GM18868 (cell line): Measurements from ENCODE around the gene FITM1.

Experiments used
- ATAC-seq: cut with Tn5 transposase; IDR thresholded peaks from one replicate; pipeline ENCODE4 v1.9.1; 2021; ENCODE audit warnings: mild to moderate bottlenecking, moderate library complexity; ENCODE audit not compliant: unreplicated experiment

FITM1 gene

DNA sequence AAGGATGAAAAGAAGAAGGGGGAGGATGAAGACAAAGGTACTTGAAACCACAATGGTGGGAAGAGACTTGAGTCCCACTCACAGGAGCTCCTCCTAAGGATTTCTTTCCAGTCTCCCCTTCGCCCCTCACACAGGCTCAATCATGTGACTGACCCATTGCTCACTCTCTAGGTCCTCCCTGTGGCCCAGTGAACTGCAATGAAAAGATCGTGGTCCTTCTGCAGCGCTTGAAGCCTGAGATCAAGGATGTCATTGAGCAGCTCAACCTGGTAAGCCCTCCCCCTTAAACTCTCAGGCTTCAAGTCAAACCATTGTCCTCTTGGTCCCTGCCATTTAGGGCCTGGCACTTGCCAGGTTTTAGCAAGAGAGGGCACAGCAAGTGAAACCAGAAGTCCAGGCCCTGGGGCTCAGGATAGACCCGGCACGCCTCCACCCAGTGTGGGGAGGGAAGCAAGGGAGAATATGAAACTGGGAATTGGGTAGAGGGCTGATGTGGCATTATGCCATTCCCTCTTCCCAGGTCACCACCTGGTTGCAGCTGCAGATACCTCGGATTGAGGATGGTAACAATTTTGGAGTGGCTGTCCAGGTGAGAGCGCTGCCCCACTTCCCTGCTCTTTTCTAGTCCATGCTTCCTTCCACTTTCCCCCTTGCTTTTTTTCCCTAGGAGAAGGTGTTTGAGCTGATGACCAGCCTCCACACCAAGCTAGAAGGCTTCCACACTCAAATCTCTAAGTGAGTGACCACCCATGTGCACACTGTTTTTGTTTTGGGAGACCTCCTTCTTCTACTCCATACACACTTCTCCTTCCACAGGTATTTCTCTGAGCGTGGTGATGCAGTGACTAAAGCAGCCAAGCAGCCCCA lies 7.3 kb downstream of the FITM1 start:
- no peak for ATAC-seq

DNA sequence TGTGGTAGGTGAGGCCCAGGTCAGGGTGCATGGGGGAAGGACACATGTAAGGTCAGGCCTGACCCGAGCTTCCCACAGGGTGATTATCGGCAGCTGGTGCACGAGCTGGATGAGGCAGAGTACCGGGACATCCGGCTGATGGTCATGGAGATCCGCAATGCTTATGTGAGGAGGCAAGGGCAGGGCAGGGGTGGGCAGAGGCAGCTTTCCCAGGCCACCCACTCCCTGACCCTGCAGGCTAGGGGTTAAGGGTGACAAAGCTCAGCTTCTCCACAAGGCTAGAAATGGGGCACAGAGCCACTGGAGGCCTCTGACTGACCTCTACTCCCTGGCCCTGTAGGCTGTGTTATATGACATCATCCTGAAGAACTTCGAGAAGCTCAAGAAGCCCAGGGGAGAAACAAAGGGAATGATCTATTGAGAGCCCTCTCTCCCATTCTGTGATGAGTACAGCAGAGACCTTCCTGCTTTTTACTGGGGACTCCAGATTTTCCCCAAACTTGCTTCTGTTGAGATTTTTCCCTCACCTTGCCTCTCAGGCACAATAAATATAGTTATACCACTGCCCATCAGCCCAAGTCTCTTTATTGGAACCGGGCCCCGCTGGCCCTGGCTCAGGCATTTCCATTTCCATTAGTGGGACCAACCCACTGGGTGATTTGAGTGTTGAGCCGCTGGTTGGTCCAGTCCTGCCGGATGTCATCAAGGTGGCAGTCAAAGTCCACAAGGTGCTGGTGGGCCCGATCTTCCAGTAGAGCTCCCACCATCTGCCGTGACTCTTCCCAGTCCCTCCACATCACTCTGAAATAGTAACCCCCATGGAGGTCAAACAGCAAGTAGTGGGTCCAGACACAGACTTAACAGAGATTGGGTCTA lies 8.2 kb downstream of the FITM1 start:
- no peak for ATAC-seq

DNA sequence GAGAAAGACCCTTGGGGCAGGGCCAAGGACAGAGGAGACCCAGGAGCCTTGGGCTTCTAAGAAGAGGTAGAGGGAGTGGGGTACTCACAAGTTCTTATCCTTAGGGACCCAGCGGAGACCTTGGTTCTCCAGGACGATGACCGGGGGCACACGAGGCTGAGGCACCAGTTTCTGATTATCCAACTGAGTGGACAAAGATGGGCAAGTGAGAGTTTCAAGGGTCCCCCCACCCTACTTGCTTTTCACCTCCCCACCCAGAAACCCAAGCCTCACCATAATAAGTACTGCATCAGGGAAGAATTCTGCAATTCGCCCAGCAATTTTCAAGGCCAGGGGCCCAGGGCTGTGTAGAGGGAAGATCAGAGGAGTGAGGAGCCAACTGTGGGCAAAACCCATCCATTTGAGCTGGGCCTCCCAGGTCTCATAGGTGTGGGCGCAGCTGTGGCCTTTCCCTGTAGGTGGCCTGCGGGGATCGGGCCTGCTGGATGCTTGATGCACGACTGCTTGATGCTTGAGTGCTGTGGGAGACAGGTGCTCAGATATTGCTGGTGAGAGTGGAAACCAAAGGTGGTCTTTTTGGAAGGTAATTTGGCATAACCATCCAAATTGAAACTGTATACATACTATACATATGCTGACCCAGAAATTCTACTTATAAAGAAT lies 8.9 kb downstream of the FITM1 start:
- ATAC-seq, result no peak

DNA sequence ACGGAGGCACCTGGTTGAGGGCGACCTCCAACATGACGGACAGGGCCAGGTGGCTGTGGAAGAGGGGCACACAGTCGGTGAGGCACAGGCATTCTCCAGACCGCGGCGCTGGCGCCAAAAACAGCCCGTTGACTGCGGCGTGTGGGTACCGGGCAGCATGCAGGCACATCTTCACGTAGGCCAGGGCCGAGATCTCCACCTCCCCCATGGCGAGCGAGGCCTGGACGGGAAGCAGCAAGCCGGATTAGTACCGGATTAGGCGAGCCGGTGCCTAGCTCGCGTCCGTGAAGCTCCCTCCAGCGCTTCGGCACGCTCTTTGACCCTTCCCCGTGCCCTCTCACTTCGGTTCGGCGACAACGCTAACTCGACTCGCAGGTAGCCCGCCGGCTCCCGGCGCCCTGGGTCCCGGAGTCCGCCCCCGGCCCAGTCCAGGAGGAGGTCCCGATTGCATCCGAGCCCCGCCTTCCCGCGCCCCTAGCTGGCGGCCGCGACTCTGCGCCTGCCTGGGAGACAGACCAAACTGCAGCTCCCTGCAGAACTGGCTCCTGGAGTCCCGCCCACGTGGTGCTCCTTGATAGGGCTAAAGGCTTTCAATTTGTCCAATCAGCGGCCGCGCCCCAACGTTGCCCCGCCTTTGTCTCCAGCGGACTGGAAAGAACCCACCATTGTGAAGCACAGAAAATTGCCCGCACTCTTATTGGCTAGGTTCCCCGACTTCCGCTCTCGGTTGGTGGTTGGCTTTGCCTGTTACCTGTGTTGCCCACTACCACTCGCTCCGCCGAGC lies 10.8 kb downstream of the FITM1 start, which contains the start of gene EMC9:
EMC9 (minus strand) TSS at position 495 of the 784 bp plus-strand sequence; CDS start at position 208, 287 bp downstream.
- peak; percentile 88 for ATAC-seq

- no peak for ATAC-seq
These were observed 13.1 kb downstream of the FITM1 start for GRCh38 chr14:24143511-24143910.

- ATAC-seq, result no peak
These were observed 14.0 kb downstream of the FITM1 start for GRCh38 chr14:24144451-24144850.

DNA sequence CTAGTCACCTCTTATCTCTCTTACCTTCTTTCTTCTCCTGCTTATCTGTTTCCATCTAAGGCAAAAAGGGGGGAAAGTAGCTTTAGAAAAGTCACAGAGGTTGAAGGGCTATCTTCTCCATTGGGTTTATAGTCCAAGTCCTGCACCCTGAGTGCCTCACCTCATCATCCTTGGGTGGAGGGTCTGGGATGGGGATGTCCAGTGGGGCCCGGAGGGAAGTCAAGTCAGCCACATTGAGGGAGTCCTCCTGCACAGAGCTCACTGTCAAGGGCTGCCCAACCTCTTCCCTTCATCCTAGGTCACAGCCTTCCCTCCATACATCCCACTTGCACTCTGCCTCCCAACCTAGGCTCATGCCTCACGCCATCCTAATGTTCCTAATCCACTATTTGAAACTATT lies 14.8 kb downstream of the FITM1 start:
- no peak for ATAC-seq

- no peak for ATAC-seq
These were observed 15.4 kb downstream of the FITM1 start for GRCh38 chr14:24145690-24146452.

DNA sequence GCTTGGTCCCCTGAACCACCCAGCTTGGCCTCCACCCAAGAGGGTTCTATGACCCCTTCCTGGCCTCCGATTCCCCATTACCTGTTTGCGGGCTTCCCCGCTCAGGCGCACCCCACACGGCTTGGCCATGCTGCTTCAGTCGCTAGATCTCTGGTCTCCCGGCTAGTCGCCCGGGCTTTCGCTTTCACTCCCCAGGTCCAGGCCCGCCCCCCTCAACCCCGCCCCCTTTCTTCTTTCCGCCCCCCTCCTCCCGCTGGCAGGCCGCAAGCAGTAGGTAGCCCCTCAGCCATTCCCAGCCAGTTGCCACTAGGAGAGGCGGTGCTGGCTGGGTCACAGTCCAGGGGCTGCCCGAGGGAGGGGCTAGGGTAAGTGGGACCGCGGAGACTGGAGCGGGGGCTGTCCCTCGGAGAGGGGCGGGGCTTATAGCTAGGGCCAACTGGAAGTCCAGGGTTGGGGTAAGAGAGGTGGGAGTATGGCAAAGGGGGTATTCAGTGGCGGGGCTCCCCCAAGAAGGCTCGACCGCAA lies 16.1 kb downstream of the FITM1 start, which contains the start of gene PSME2:
PSME2 (minus strand) TSS at position 158 of the 525 bp plus-strand sequence; CDS start at position 129, 29 bp downstream.
- ATAC-seq, result peak; percentile 63

DNA sequence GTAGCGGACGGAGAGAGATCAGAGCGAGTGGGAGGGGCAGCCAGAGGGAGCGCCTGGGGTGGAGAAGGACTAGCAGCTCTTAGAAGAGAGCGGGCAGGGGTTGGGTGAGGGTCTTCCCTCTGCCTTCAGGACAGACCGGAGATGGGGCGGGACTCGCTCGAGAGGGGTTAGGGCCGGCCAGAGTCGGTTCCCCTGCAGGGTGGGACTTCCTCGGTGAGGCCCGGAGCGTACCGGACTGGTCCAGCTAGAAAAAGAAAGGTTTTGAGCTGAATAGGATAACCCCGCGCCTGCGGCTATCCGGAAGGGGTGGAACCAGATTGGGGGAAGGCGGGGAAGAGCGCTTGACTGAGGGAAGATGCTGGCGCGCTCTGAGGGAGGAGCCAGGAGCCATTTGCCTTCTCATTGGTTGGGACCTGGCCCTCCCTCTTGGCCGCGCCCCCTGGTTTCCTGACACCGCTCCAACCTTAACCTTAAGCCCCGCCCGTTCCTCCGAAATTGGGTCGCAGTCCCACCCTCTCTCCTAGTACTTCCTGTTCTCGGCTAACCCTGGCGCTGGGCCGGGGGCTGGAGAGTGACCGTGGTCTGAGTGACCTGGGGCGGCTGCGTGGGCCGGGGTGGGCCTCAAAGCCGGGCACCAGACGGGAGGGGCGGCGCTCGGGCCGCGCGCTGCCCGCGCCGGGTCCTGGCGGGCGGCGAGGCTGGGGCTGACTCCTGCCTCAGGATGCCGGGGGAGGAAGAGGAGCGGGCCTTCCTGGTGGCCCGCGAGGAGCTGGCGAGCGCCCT lies 16.7 kb downstream of the FITM1 start, which contains the start of gene RNF31:
RNF31 (plus strand) TSS at position 521 of the 783 bp plus-strand sequence; CDS start at position 722, 201 bp downstream.
- ATAC-seq, result peak; percentile 83

- ATAC-seq, result no peak
These were observed 17.4 kb downstream of the FITM1 start for GRCh38 chr14:24147761-24148428.

- no peak for ATAC-seq
These were observed 19.0 kb downstream of the FITM1 start for GRCh38 chr14:24149302-24149969.

- ATAC-seq, result no peak
These were observed 19.6 kb downstream of the FITM1 start for GRCh38 chr14:24150061-24150460.

DNA sequence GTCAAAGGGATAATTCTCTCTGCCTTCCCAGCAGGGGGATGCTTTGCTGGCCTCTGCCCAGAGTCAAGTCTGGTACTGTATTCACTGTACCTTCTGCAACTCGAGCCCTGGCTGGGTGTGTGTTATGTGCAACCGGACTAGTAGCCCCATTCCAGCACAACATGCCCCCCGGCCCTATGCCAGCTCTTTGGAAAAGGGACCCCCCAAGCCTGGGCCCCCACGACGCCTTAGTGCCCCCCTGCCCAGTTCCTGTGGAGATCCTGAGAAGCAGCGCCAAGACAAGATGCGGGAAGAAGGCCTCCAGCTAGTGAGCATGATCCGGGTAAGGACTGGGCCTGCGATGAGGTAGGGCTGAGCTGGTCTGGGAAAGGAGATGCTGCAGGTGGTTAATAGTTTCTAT lies 20.1 kb downstream of the FITM1 start:
- no peak for ATAC-seq

DNA sequence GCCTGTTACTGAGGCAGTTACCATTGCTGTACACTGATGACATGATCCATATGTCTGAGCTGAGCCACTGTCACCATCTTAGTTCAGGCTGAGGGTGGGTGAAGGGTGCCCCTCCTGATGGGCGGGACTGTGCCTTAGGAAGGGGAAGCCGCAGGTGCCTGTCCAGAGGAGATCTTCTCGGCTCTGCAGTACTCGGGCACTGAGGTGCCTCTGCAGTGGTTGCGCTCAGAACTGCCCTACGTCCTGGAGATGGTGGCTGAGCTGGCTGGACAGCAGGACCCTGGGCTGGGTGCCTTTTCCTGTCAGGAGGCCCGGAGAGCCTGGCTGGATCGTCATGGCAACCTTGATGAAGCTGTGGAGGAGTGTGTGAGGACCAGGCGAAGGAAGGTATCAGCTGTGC lies 20.5 kb downstream of the FITM1 start:
- no peak for ATAC-seq

DNA sequence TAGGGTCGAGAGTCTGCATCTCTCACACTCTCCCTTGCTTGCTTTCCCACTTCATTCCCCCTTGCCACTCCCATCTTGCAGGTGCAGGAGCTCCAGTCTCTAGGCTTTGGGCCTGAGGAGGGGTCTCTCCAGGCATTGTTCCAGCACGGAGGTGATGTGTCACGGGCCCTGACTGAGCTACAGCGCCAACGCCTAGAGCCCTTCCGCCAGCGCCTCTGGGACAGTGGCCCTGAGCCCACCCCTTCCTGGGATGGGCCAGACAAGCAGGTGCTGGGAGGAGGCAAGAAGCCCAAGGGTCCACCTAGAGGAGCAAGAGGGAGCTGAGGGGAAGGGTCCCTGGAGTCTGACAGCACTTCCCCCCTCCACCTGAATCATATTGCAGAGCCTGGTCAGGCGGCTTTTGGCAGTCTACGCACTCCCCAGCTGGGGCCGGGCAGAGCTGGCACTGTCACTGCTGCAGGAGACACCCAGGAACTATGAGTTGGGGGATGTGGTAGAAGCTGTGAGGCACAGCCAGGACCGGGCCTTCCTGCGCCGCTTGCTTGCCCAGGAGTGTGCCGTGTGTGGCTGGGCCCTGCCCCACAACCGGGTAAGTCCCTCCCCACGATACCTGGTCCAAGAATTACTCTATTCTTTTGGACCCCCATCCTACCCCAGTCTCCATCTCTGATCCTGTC lies 21.1 kb downstream of the FITM1 start:
- ATAC-seq, result no peak

DNA sequence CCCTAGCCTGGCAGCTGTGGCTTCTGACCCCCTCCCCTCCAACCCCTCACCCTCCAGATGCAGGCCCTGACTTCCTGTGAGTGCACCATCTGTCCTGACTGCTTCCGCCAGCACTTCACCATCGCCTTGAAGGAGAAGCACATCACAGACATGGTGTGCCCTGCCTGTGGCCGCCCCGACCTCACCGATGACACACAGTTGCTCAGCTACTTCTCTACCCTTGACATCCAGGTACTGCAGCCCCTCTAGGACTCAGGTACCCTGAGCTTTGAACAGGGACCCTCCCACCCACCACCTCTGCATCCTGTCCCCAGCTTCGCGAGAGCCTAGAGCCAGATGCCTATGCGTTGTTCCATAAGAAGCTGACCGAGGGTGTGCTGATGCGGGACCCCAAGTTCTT lies 24.6 kb downstream of the FITM1 start:
- ATAC-seq, result no peak
